GM18507 (cell line): ENCODE data around the gene ITSN1.

ENCODE experiments used
- DNase-seq: peaks from one replicate; pipeline ENCODE4 v3.0.0; 2011; ENCODE audit warnings: low read depth; ENCODE audit not compliant: insufficient read length; ENCODE audit errors: extremely low spot score
- FAIRE-seq: peaks from 2 replicates; lab custom pipeline; 2011; peaks lifted over from hg19 to GRCh38; lab: Jason Lieb, UNC

Gene ITSN1

DNA sequence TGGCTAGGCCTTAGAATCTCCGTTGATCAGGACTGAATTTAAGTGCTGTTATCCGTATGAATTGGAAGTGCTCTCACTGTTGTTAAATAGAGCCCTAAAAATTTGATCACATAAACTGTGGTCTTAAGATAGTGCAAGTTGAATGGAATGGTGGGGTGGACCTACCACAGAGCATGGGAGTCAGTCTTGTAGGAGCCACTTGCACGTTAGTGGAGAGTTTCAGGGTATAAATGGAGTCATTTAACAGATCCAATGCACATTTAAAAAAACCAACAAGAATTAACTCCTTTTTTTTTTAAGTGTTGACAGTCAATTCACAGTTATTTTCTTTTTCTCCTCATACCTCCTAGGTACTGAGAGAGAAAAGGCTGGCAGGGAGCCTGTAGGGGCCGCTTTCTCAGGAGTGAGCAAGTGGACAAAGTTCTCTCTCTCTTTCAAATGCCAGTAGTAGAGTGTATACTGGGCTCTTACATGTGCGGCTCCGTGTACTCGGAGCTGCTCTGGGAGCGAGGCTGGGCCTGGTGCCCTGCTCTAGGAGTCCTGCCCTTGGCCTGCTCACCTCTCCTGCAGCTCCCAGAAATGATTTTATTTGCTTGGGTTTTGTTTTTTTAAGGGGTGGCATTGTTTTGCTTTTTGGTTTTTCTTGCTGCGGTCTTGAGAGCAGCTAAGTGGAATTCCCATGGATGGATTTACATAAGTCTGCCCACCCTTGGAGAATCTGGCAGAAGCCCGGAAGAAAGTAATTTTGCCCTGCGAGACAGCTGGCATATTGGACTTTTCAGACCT lies 182.0 kb downstream of the ITSN1 start:
- FAIRE-seq (no peak), DNase-seq (no peak)

DNA sequence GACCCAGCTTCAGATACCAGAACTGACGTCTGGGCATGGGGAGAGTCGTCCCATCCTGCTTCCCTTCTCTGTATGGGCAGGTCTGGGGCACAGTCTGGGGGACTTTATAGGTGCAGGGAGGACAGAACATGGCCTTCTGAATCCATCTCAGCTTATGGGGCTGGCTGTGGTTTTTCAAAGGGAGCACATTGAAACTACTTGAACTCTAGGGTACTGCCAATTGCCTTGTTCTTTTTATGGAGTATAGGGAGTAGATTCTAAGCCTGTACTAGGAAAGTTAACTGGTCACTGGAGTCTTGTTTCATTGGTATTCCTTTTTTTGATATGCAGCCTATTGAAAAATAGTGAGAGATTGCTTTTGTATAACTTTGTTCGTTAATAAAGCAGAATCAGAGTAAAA lies 183.1 kb downstream of the ITSN1 start:
- FAIRE-seq (no peak), DNase-seq (no peak)

DNA sequence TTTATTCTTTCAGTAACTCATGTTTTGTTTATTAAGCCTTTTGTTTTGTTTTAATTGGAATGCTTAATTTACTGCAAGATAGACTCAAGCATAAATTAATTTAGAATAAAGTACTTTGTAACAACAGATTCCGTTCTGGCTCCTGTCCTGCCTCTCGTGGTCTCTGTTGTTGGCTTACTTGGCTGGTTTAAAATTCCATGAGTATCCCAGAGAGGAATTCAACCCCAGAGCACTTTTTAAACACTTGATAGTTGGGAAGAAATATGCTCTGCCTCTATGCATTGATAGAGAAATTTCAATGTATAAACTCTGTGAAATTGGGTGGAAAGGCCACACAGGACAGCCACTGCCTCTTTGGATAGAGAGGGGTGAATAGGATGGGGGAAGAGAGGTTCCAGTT lies 183.6 kb downstream of the ITSN1 start:
- DNase-seq (no peak), FAIRE-seq (no peak)

DNA sequence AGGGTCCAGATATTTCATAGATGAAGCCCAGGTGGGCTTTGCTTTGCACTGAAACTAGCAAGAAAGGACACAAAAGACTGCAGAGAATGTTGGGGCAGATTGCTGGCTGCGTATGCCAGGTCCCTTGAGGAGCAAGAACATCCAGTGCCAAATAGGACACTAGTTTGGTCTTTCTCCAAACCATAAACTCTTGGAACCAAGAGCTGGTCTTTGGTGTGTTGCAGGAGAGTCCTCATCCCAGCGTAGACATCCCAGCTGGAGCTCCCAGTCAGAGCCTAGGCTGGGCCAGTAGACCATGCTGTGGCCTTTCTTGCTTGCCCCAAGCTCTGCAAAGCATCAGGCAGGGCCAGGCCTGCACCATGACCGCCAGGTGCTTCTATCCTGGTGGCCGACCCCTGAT lies 185.8 kb downstream of the ITSN1 start:
- FAIRE-seq (no peak), DNase-seq (no peak)

DNA sequence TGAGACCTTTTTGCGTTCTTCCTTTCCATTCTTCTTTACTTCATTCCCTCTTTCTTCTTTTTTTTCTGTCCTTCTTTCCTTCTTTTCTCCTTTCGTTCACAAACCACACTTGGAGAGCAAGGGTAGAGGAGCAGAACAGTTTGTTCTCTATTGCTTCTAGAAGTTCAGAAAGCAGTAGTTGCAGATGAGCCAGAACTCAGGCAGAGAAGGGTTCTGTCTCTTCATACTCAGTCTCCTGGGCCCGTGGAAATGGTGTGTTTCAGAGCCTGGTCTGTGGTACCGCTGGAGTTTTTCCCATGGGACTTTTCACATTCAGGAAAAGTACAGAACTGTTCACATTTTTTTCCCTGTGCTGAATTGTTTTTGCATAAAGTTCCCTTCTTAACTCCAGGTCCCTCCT lies 186.3 kb downstream of the ITSN1 start:
- FAIRE-seq = no peak
- no peak for DNase-seq

DNA sequence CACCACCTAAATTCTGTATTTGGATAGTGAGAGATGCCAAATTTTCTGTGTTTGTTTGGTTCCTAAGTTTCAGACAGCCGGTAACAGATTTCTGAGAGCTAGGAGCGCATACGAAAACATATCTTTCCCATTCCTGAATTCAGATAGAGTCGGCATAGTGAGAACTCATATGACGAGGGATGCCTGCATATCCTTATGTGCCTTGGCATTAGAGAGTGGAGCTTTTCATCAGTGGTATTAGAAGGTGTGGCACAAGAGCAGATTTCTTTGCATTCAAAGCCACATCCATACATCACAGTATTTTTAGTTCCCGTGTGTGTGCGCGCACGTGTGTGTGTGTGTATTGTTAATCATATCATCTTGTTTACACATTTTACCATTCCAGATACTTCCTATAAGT lies 187.5 kb downstream of the ITSN1 start:
- FAIRE-seq = no peak
- no peak for DNase-seq

DNA sequence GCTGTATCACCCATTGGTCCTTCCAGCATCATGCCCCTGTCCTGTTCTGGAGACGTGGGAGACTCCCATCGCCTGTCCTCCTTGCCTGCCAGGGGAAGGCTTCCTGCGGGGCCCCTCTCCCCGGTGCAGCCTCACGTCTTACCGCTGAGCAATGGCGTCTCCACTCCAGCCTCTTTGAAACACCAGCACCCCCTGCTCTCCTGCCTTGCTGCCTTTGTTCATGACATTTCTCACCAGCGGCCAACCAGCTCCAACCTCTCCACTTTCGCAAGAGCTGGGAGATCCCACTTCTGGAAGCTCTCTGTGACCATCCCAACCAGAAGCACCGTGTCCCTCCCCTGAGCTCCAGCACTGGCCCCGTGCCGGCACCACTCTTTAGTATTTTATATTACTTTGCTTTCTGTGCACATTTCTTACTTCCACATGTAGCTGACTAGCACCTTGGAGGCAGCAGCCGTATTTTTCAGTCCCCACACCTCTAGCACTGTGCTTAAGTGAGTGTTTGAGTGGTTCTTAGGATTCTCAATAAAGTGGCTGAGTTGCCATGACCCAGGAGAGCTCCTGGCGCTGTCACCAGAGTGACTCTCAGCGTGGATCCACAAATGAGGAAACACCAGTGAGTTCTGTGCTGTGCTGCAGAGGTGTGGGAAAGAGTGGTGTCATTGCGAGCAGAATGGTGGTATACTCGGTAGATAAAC lies 189.8 kb downstream of the ITSN1 start:
- FAIRE-seq (no peak), DNase-seq (no peak)

DNA sequence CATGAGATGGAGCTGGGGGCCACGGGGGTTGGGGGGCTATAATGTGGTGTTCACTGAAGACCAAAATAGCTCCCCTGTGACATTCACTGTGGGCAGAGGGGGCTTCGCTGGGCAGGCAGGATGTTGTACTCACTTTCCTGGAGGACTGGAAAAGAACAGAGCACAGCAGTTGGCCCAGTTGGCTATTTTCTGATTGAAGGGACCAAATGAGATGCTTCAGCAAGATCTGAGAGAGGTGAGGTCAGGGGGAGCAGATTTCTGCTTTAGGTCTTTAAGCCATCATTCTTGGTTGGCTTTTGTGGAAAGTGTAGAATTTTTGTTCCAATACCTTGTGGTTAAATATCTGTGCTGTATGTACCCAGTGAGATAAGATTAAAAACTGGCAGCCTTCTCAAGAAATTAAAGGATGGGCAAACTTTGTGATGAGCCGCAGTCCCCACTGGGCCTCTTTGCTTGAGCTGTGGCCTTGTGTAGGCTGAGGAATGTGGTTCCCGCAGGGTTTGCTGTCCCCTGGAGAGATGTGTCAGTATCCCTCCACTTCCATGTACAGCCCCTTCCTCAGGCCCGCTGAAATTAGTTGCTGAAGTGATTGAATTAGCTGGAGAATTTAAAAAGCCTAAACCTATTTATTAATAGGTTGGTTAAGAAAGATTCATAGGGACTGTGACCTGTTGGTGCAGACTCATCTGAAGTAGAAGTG lies 192.7 kb downstream of the ITSN1 start:
- no peak for FAIRE-seq

DNA sequence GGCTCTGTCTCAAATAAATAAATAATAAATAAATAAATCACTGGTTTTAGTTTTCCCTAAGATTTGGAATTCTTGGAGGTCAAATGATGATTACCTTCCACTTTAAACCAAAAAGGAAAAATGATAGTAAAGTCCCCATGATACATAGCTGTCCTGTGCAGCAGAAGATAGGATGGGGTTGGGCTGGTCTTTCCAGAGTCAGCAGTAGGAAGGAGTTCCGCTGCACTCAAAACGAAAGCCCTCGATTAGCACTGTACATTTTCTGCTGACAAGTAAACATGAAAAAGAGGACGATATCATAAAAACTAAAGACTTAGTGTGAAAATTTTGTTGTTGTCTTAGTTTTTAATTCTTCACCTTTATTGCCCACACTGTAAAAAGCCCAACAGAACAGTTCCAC lies 193.6 kb downstream of the ITSN1 start:
- no peak for FAIRE-seq

More for the DNA sequence above, 192.7 kb downstream of the ITSN1 start:
- DNase-seq = no peak

DNA sequence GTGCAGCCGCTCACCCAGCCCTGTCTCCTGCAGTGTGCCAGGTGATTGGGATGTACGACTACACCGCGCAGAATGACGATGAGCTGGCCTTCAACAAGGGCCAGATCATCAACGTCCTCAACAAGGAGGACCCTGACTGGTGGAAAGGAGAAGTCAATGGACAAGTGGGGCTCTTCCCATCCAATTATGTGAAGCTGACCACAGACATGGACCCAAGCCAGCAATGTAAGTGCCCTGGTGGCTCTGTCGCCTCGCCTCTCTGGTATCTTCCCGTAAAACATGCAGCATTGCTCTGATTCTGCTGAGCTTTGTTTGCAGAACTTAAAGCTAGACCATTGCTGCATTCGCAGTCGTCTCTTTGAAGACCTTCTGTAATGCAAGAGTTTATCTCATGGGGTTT lies 194.1 kb downstream of the ITSN1 start:
- DNase-seq = no peak
- no peak for FAIRE-seq

More for the DNA sequence above, 193.6 kb downstream of the ITSN1 start:
- DNase-seq = no peak

DNA sequence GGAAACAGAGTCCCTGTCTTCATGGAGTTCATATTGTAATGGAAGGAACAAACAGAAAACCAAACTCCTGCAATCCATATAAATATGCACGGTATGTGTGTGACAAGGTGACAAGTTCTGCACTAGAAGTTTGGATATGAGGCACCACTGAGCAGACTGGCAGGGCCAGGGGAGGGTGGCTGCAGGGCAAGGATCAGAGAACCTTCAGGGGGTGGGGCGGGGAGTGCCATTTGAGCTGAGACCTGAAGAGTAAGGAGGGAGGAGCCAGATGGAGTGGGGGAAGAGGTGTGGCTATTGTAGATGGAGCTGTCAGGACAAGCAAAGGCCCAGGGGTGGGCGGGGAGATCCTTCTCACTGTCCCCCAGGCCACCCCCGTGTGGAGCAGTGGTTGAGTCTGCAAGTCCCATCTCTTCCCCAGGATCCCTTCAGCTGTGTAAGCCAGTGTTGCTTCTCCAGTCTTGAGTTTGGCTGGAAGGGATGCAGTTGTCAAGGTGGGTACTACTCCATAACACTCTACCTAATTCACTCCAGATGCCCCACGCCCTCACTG lies 196.9 kb downstream of the ITSN1 start:
- FAIRE-seq (no peak), DNase-seq (no peak)

DNA sequence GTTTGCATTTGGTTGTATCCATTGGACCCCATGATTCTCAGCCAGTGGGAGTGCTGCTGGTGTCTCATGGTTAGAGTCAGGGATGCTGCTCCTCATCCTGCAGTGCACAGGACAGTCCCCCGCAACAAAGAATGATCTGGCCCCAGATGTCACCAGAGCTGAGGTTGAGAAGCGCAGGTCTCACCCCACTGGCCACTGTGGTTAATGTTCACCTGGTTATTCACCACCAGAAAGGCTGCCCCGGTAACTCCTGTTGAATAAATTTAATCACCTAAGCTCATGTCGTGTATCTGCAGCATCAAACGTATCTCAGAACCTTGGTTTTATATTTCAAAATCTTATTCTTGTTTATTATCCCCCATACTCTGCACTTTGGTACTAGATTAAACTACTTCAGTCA lies 197.5 kb downstream of the ITSN1 start:
- FAIRE-seq = no peak

DNA sequence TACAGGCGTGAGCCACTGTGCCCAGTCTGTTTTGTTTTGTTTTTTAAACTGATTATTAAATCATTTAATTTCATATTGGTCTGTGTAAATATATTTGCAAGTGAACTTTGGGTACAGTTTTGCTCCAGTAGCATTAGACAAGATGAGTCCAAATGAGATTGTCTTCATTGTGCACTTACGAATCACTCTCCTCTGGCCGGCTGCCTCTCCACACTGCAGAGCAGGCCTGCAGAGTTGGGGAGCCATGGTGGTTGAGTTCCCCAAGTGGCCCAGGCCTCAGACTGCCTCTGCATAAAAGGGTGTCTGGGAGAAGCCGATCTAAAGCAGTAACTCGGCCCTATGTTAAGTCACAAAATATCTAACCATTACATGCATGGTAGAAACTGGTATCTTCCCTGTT lies 198.5 kb downstream of the ITSN1 start:
- no peak for FAIRE-seq
- DNase-seq = no peak

More for the DNA sequence above, 197.5 kb downstream of the ITSN1 start:
- no peak for DNase-seq

DNA sequence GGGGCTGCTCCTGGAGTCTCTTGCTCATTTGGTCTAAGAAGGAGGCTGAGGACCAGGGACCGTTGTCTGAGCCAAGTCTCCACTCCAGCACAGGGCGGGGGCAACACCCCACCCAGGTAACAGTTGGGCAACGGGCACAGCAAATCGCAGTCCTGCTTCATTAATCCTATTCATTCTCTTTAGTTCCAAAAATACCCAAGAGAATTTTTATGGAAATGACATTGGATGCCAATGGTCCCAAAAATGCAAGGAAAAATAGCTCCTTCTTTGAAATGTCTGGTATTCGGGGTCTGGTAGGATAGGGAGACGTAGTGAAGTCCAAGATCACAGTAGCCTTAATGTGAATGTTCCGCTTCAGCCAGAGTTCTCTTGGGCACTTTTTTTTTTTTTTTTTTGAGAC lies 199.3 kb downstream of the ITSN1 start:
- no peak for FAIRE-seq

DNA sequence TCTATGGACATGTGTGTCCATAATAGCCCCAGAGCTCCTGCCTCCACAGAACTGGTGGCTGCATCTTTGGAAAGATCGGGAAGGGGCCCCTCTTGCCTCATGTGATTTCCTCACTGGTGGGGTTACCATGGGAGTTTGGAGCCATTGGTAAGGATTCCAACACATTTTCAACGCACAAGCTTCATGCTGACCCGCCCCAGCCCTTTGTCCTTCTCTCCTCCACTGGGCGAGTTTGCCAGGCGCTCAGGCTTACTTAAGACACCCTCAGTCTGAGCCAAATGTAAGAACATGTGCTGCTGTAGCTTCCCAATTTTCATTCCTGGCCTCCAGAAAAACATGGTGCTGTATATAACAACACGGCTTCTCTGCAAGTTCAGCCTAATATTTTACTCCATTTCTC lies 200.9 kb downstream of the ITSN1 start:
- FAIRE-seq (no peak), DNase-seq (no peak)

More for the DNA sequence above, 199.3 kb downstream of the ITSN1 start:
- DNase-seq = no peak

DNA sequence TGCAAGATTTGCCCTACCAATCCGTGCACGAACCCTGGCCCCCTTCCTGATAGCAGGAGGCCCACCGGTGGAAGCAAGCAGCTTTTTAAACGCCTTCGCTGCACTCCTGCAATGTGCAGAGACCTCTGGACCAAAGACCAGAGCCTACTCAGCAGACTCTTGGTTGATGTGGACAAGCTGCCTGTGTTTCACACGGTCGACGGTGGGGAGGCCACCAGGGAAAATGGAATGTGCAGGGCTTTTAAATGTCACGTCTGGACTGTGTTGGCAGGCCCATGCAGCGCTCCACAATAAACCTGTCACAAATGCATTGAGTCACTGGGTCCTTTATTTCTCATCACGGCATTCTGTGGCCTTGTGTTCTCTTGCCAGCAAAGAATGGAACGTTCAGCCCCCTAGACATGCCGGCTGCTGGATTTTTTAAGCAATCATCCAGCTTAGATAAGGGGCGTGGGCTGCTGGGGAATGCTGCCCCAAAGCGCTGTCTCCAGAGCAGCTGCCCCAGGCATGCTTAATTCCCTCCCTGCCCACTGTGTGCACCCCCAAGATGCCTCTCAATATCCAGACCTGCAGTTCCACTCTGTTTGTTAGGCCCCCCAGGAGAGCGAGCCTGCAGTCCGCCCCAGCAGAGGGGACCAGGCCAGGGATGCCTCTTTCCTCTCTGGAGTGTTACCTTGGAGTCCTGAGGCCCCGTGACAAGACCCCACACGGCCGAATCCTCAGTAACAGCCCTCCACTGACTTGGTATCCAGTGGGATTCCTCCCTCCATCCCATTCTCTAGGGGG lies 202.0 kb downstream of the ITSN1 start:
- FAIRE-seq (no peak), DNase-seq (no peak)

DNA sequence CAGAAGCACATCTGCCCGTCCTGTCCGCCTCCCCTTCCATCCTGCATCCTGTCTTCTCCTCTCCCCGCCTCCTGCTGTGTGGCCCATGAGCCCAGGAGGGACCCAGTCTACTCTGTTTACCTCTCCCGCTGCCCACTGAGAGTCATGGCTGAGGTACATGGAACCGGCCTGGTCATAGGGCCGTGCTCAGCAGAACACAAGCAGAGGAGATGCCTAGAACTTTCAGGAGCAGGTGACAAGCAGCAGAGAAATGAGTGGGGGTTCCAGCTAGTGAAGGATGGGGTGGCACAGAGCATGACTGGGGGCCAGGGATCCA lies 202.5 kb downstream of the ITSN1 start:
- DNase-seq (no peak), FAIRE-seq (no peak)

DNA sequence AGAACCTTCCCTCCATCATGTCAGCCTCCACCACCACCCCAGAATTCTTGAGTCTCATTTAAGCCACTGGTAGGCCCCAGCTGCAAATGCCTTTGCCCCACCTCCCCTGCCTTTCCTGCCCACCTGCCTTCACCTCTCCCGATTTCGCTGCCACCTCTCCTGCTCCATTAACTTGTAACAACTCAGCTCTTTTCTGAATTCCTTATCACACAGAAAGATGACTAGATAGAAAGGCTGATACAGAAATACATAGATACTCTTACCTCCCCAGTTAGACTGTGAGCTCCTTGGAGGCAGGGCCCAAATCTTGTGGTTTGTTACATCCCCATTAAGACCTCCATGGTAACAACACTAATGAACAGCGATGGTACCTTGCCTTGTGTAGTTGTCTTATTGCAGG lies 203.8 kb downstream of the ITSN1 start:
- FAIRE-seq (no peak), DNase-seq (no peak)

DNA sequence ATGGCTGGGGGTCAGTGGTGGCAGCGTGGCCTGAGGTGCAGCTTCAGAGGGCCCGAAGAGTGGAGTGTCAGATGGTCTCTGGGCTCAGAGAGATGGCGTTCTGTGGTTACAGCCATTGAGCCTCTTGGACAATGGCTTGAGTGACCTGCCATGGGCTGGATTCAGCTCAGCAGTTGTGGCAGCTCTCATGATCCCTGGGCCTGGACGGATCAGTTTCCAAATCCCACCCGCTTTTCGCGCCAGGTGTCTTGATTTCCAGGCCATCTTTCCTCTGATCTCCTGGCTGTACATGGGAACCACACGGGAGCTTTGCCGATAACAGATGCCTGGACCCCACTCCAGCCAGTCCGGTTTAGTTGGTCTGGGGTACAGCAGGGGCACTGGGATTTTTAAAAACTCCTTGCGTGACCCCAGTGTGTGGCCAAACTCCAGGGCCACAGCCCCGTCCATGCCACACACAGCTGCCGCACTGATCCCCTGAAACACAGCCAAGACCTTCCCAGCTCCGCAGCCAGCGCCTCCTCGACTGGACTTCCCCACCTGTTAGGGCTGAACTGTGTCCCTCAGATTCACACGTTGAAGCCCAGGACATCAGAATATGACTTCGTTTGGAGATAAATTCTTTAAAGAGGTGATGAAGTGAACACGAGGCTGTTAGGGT lies 205.4 kb downstream of the ITSN1 start:
- FAIRE-seq (no peak), DNase-seq (no peak)
